GM19328 (cell line): ENCODE measurements around the gene BLOC1S1.

Source experiments
- ATAC-seq: cut with Tn5 transposase; IDR thresholded peaks from one replicate; pipeline ENCODE4 v1.9.1; 2021; ENCODE audit warnings: mild to moderate bottlenecking, moderate library complexity; ENCODE audit not compliant: unreplicated experiment

The BLOC1S1 gene

DNA sequence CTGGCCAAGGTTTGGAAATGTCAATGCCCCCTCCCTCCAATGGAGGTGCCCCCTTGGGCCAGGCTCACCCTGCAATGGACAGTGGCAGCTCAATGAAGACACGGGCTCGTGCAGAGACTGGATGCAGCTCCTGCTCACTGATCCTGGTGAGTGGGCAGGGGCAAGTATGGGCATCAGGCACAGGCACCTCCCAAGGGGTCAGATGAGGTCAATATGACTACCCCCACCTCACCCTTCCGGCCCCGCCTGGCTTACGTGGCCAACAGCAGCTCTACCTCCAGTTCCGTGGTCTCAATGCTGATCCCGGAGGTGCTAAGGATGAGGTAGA, 21.7 kb upstream of the BLOC1S1 start:
- ATAC-seq = no peak

DNA sequence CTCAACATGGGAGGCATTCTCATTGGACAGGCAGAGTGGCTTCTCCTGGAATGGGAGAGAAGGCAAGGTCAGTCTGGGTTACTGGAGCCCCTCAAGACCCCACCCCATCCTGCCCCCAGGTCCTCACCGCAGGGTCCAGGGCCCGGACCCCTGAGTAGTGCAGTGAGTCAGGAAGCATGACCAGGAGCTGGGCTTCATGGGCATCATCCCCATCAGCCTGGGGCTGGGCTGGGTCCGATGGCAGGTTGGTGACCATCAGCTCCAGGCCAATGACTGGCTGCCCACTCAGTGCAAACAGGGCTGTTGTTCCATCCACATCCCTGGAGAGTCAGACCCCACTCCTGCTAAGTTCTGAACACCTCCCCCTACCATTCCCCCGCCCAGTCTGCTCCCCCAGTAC, 21.2 kb upstream of the BLOC1S1 start:
- no peak for ATAC-seq

GRCh38 chr12:55695349-55695748, 20.5 kb upstream of the BLOC1S1 start:
- ATAC-seq = no peak

DNA sequence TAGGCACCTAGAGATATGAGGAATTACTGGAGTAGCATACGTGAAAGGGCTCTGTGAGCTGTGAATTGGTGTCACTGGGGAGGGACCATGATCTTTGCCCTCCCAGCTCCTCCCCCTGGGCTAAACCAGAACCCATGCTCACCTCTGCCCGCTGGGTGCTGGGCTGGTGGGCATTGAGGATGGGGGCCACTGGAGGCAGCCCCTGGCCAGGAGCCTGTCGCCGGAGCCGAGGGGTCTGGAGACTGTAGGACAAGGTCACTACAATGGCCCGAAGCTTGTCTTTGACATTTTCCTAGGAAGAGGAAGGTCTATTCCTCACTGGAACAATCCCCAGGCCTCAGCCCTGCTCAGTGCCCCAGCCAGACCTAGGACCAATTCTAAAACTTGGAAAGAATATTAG, 19.7 kb upstream of the BLOC1S1 start:
- ATAC-seq = no peak

- no peak for ATAC-seq
These were observed 18.9 kb upstream of the BLOC1S1 start for GRCh38 chr12:55696796-55697462.

- no peak for ATAC-seq
These were observed 18.2 kb upstream of the BLOC1S1 start for GRCh38 chr12:55697686-55698085.

DNA sequence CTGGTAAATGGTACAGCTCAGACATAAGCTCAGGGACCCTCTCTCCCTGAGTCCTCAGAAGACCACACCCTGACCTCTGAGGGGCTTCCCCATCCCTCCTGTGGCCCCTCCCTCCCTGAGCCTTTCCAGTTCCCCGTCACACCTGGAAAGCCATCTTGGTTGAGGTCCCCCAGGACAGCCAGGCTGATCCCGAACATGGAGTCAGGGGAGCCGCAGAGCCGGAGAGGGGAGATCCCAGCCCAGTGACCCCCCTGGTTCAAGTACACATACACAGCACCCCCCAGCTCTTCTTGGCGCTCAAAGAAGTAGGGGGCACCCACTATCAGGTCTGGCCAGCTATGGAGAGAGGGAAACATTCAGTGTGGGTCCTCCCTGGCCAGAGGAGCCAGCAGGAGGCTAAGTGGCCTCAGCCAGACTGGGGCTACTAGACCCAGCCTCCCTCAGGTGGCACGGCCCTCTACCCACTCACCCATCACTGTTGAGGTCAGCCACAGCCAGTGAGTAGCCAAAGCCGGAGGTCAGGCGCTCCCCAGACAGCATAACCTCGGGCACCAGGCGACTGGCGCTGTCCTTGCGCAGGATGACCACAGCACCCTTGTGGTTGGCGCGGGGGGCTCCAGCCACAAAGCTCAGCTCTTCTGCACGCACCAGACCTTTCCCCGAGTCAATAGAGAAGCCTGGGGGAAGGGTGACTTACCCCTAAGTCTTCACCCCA, 17.4 kb upstream of the BLOC1S1 start:
- ATAC-seq = no peak

DNA sequence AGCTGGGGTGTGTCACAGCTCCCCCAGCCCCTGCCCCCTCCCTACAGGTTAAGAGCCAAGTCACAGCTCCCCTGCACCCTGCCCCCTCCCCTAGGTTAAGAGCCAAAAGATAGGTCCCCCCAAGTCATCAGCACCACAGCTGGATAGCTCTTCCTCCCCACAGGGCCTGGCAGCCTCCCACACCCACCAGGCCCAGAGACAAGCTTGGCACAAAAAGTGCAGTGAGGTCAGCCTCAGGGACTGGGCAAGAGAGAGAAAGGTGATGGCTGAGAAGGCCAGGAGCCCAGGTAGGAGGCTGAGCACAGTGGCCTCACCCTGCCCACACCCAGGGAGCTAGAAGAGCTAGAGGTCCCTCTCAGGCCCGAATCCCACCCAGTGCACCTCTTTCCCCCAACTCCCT, 16.9 kb upstream of the BLOC1S1 start:
- no peak for ATAC-seq

GRCh38 chr12:55699471-55700055, 16.3 kb upstream of the BLOC1S1 start:
- ATAC-seq = no peak

GRCh38 chr12:55700255-55701018, 15.4 kb upstream of the BLOC1S1 start:
- no peak for ATAC-seq

- no peak for ATAC-seq
These were observed 13.0 kb upstream of the BLOC1S1 start for GRCh38 chr12:55702861-55703260.

- ATAC-seq = no peak
These were observed 12.6 kb upstream of the BLOC1S1 start for GRCh38 chr12:55703288-55703687.

- no peak for ATAC-seq
These were observed 11.7 kb upstream of the BLOC1S1 start for GRCh38 chr12:55703901-55704761.

DNA sequence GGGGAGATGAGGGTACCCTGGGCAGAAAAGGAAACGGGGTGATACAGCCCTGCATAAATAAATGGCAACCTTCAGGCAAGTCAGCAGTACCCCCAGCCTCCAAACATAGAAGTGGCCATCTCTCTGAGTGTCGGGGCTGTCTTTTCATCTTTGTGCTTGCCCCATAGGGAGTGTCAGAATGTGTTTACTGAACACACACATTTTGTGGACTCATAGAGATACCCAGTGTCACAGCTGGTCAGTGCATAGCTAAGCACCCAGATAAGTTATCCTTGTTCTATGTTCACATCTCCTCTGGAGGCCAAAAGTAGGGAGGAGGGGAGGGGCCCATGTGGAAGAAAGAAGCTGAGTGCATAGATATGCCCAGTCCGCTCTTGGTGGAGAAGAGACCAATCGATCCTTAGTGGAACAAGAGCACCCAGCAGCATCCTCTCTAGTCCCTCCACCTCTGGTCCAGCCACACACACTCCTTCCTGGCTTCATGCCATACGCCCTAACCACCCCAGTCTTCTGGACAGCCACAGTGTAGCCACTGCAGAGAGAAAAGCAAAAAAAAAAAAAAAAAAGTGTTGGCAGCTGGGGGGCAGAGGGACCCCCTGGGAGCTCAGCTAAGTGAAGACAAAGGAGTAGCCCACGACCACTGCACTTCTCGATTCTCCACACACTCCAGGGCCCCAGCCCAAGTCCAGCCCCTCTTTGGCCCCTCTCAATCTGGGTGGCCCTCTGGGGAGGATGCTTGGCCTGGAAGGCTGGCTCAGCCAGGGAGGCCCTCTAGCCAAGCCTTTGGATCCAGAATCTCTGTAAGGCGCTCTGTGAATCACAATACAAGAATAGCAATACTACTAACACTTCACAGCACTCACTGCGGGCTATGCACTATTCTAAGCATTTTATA, 10.8 kb upstream of the BLOC1S1 start:
- ATAC-seq = no peak

- no peak for ATAC-seq
These were observed 10.0 kb upstream of the BLOC1S1 start for GRCh38 chr12:55705782-55706402.

- ATAC-seq = no peak
These were observed 9.2 kb upstream of the BLOC1S1 start for GRCh38 chr12:55706568-55707218.

GRCh38 chr12:55707219-55707671, 8.6 kb upstream of the BLOC1S1 start:
- no peak for ATAC-seq

DNA sequence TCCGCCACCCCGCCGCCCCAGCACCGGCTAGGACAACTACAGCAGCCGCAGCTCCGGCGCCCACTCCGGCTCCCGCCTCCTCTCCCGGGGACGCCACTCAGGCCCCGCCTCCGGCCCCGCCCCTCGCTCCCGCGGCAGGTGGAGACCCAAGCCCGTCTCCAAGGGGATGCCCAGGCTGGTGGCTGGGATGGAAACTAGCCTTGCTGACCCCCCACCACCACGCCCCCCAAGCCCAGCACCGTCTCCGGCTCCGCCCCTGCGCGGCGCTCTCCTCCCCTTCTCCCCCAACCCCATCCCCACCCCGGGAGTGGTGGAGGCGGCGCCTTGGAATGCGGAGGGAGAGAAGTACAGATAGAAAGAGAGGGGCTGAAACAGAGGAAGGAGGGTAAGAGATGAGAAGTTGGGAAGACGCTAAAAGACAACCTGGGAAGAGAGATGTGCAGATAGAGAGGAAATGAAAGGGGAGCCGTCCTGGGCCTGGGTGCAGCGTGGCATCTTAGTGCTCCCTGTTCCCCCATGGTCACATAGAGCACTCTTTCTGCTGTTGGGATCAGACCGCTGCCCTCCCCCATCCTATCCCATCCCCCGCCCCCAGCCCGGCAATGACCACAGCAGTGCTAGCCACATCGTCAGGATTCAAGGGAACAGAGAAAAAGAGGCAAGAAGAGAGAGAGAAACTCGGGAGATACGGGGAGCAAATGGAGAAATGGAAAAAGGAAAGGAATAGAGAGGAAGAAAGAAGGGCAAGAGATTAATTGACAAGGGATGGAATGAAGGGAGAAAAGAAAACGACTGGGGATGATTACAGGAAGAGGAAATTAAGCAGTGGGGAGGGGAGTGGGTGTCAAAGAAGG, 7.8 kb upstream of the BLOC1S1 start, which contains the start of gene ITGA7:
TSS of gene ITGA7 (minus strand) at position 64 of the 854 bp plus-strand sequence. CDS start 222 bp downstream, outside the sequence.
- ATAC-seq = no peak
